A549 (cell line): ENCODE data around the gene THSD7A.

Experiments
- CTCF ChIP-seq: fragments of >200 bp; sonication (Bioruptor Twin); formaldehyde crosslinking; IDR thresholded peaks from 3 replicates; pipeline ENCODE4 v1.5.1; 2016
- ESRRA ChIP-seq: fragments of 150-350 bp; IDR thresholded peaks from 2 replicates; pipeline ENCODE4 v1.6.1; 2014; ENCODE audit warnings: mild to moderate bottlenecking, low read length, borderline replicate concordance
- HMGXB4 ChIP-seq: fragments of 250-450 bp; sonication (Bioruptor Pico); IDR thresholded peaks from 2 replicates; pipeline ENCODE4 v1.5.0; 2021; ENCODE audit warnings: mild to moderate bottlenecking, moderate library complexity, borderline replicate concordance
- NR3C1 ChIP-seq: fragments of >200 bp; sonication (Bioruptor Twin); formaldehyde crosslinking; IDR thresholded peaks from 3 replicates; pipeline ENCODE4 v1.6.1; 2017
- POLR2A ChIP-seq: IDR thresholded peaks from 2 replicates; pipeline ENCODE4 v1.6.1; 2012; ENCODE audit warnings: mild to moderate bottlenecking, low read length
- SMC3 ChIP-seq: fragments of >200 bp; sonication (Bioruptor Twin); formaldehyde crosslinking; IDR thresholded peaks from 3 replicates; pipeline ENCODE4 v1.6.1; 2018; ENCODE audit warnings: inconsistent platforms

DNA sequence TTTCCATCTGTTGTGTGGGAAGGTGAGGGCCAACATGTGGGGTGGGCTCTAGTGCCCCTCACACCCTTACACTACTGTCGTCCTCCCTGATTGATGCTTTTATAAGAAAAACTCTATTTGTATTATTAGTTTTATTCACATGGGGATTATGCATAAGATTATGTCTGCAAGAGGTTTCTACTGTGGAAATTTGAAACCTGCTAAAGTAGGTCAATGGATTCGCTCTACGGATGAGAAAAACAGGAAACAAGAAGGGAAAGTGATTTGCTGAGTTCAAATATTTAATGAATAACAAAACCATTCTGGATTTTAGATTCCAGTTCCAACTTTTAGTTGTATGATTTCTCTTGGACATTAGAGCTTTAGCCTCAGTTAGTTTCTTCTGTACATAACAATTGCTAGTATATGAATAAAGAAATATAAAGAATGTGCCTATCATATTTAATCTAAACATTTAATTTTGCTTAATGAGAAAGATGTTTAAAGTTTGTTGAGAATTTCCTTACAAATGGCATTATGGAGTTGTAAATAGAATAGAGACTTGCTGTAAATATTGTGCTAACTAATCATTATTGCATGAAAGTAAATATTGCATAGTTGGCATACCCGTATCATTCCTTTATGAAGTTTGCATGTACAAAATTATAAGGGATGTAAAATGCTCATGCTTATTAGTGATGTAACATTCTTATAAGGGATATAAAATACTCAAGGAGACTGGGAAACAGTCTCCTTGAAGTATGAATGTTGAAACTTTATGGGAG, 193.8 kb downstream of the THSD7A start:
- TF ChIP-seq NR3C1: no peak
- TF ChIP-seq CTCF: no peak
- TF ChIP-seq POLR2A: no peak
- no peak for TF ChIP-seq HMGXB4 (CRISPR knock-in tag)
- TF ChIP-seq SMC3: no peak
- TF ChIP-seq ESRRA: no peak
